ENCODE measurements around the gene OLFM4.
"Not testable (repeated sequence)": the region's sequence is repeated elsewhere in the genome, so short reads cannot be mapped to it uniquely, and the experiment has no call there.

GRCh38 chr13:53014018-53014417 is 14.6 kb upstream of the OLFM4 start:
- not testable (repeated sequence) for TF ChIP-seq CBX3 (IDR thresholded peaks at IDR 0.05; ENCODE audit: low read depth); POLR2A (IDR thresholded peaks at IDR 0.05; ENCODE audit: borderline replicate concordance, extremely low read depth, insufficient read depth, insufficient read length)

Measured in HCT116 (cell line).